ENCODE results near the gene ODAD3.

The ODAD3 gene

GRCh38 chr19:11416346-11417052 lies 18.4 kb downstream of the ODAD3 start:
- no peak for DNase-seq
- Histone ChIP-seq H2BK120ac (ENCODE audit: insufficient read depth, low read length, poor library complexity) (no peak overlapping the region), H2AK5ac (ENCODE audit: low read length) (no peak overlapping the region), H3K4me1 (ENCODE audit: control insufficient read depth in 1 of 2, insufficient read depth in 2 of 2, low read length in 2 of 2) (peaks cover 18% of the 10 kb centered on the region in 2 experiments), H2BK5ac (ENCODE audit: low read depth, low read length, poor library complexity) (no peak overlapping the region), H3K4me3 (ENCODE audit: low read depth, low read length) (no peak overlapping the region), H4K8ac (ENCODE audit: low read depth, low read length) (no peak overlapping the region), H3K79me2 (ENCODE audit: control insufficient read depth, insufficient read depth, low read length, poor library complexity) (peaks cover 2% of the 10 kb centered on the region), H4K91ac (ENCODE audit: low read depth, low read length) (no peak overlapping the region), H3K23ac (ENCODE audit: low read length) (no peak overlapping the region), H3K9me3 (ENCODE audit: insufficient read depth, low read depth, low read length) (peaks cover 6% of the 10 kb centered on the region), H4K12ac (ENCODE audit: low read depth, low read length) (no peak overlapping the region), H3K4ac (ENCODE audit: low read depth, low read length) (no peak overlapping the region), H3K4me2 (ENCODE audit: low read length) (no peak overlapping the region), H2AFZ (ENCODE audit: insufficient read depth, low read length, poor library complexity) (no peak overlapping the region), H3K27me3 (ENCODE audit: insufficient read depth, low read length) (peaks cover 3% of the 10 kb centered on the region), H3K18ac (ENCODE audit: low read length) (no peak overlapping the region), H3K14ac (ENCODE audit: low read length) (no peak overlapping the region), H3K27ac (ENCODE audit: low read depth, low read length) (no peak overlapping the region), H3K36me3 (ENCODE audit: control insufficient read depth in 1 of 2, insufficient read depth in 2 of 2, low read length in 2 of 2) (no peaks in the 10 kb centered on the region), H3K79me1 (ENCODE audit: low read length) (peaks cover 7% of the 10 kb centered on the region), H2BK12ac (ENCODE audit: low read length) (no peak overlapping the region), H3K9ac (ENCODE audit: low read length) (no peak overlapping the region)
- no CpG with 5 or more reads among the region's 17 CpGs for WGBS (ENCODE audit: extremely low coverage, insufficient coverage, insufficient read length)

- Histone ChIP-seq H3K4me3 (ENCODE audit: low read depth, low read length) (no peak overlapping the region), H2BK120ac (ENCODE audit: insufficient read depth, low read length, poor library complexity) (no peak overlapping the region), H3K79me1 (ENCODE audit: low read length) (peaks cover 7% of the 10 kb centered on the region), H2BK5ac (ENCODE audit: low read depth, low read length, poor library complexity) (no peak overlapping the region), H4K91ac (ENCODE audit: low read depth, low read length) (no peak overlapping the region), H3K4ac (ENCODE audit: low read depth, low read length) (no peak overlapping the region), H3K9me3 (ENCODE audit: insufficient read depth, low read depth, low read length) (peaks cover 2% of the 10 kb centered on the region), H2AK5ac (ENCODE audit: low read length) (no peak overlapping the region), H3K27me3 (ENCODE audit: insufficient read depth, low read length) (no peaks in the 10 kb centered on the region), H4K12ac (ENCODE audit: low read depth, low read length) (no peak overlapping the region), H3K23ac (ENCODE audit: low read length) (no peak overlapping the region), H2AFZ (ENCODE audit: insufficient read depth, low read length, poor library complexity) (no peak overlapping the region), H3K9ac (ENCODE audit: low read length) (no peak overlapping the region), H3K4me2 (ENCODE audit: low read length) (no peak overlapping the region), H3K27ac (ENCODE audit: low read depth, low read length) (no peak overlapping the region), H2BK12ac (ENCODE audit: low read length) (no peak overlapping the region), H3K18ac (ENCODE audit: low read length) (no peak overlapping the region), H4K8ac (ENCODE audit: low read depth, low read length) (no peak overlapping the region), H3K14ac (ENCODE audit: low read length) (no peak overlapping the region), H3K36me3 (ENCODE audit: control insufficient read depth in 1 of 2, insufficient read depth in 2 of 2, low read length in 2 of 2) (no peaks in the 10 kb centered on the region), H3K79me2 (ENCODE audit: control insufficient read depth, insufficient read depth, low read length, poor library complexity) (peaks cover 2% of the 10 kb centered on the region), H3K4me1 (ENCODE audit: control insufficient read depth in 1 of 2, insufficient read depth in 2 of 2, low read length in 2 of 2) (peaks cover 3% of the 10 kb centered on the region in 2 experiments)
- DNase-seq: no peak
- WGBS (ENCODE audit: extremely low coverage, insufficient coverage, insufficient read length): no CpG with 5 or more reads among the region's 2 CpGs
Observed at GRCh38 chr19:11414544-11414943, 20.4 kb downstream of the ODAD3 start.

GRCh38 chr19:11410682-11411081 lies 24.2 kb downstream of the ODAD3 start:
- H2AK5ac ChIP-seq (ENCODE audit: low read length): no peak overlapping the region
- H3K9ac ChIP-seq (ENCODE audit: low read length): no peak overlapping the region
- H3K4me1 ChIP-seq (ENCODE audit: control insufficient read depth in 1 of 2, insufficient read depth in 2 of 2, low read length in 2 of 2): no peaks in the 10 kb centered on the region
- no peak overlapping the region for H4K8ac ChIP-seq (ENCODE audit: low read depth, low read length)
- H3K79me1 ChIP-seq (ENCODE audit: low read length): no peaks in the 10 kb centered on the region
- DNase-seq: peak; percentile 24 to 60
- no peak overlapping the region for H3K14ac ChIP-seq (ENCODE audit: low read length)
- no peak overlapping the region for H3K18ac ChIP-seq (ENCODE audit: low read length)
- no peak overlapping the region for H3K4me3 ChIP-seq (ENCODE audit: low read depth, low read length)
- no peaks in the 10 kb centered on the region for H3K9me3 ChIP-seq (ENCODE audit: insufficient read depth, low read depth, low read length)
- H2BK120ac ChIP-seq (ENCODE audit: insufficient read depth, low read length, poor library complexity): no peak overlapping the region
- H3K36me3 ChIP-seq (ENCODE audit: control insufficient read depth in 1 of 2, insufficient read depth in 2 of 2, low read length in 2 of 2): peaks cover 3 to 5% of the 10 kb centered on the region in 2 experiments
- peak overlapping the region; percentile 29 for H3K27ac ChIP-seq (ENCODE audit: low read depth, low read length)
- H3K4ac ChIP-seq (ENCODE audit: low read depth, low read length): no peak overlapping the region
- H3K4me2 ChIP-seq (ENCODE audit: low read length): no peak overlapping the region
- no peak overlapping the region for H4K91ac ChIP-seq (ENCODE audit: low read depth, low read length)
- no peaks in the 10 kb centered on the region for H3K79me2 ChIP-seq (ENCODE audit: control insufficient read depth, insufficient read depth, low read length, poor library complexity)
- H3K23ac ChIP-seq (ENCODE audit: low read length): no peak overlapping the region
- no peak overlapping the region for H4K12ac ChIP-seq (ENCODE audit: low read depth, low read length)
- no peak overlapping the region for H2AFZ ChIP-seq (ENCODE audit: insufficient read depth, low read length, poor library complexity)
- no peak overlapping the region for H2BK12ac ChIP-seq (ENCODE audit: low read length)
- H3K27me3 ChIP-seq (ENCODE audit: insufficient read depth, low read length): no peaks in the 10 kb centered on the region
- WGBS (ENCODE audit: extremely low coverage, insufficient coverage, insufficient read length): no CpG with 5 or more reads among the region's 8 CpGs
- no peak overlapping the region for H2BK5ac ChIP-seq (ENCODE audit: low read depth, low read length, poor library complexity)

- no peak overlapping the region for H2BK120ac ChIP-seq (ENCODE audit: insufficient read depth, low read length, poor library complexity)
- no peak overlapping the region for H3K4me2 ChIP-seq (ENCODE audit: low read length)
- no peak overlapping the region for H3K9ac ChIP-seq (ENCODE audit: low read length)
- H3K4me3 ChIP-seq (ENCODE audit: low read depth, low read length): no peak overlapping the region
- H3K18ac ChIP-seq (ENCODE audit: low read length): no peak overlapping the region
- H3K79me2 ChIP-seq (ENCODE audit: control insufficient read depth, insufficient read depth, low read length, poor library complexity): no peaks in the 10 kb centered on the region
- whole genome bisulfite sequencing (ENCODE audit: extremely low coverage, insufficient coverage, insufficient read length): no CpG with 5 or more reads among the region's 4 CpGs
- no peaks in the 10 kb centered on the region for H3K79me1 ChIP-seq (ENCODE audit: low read length)
- H3K14ac ChIP-seq (ENCODE audit: low read length): no peak overlapping the region
- H4K12ac ChIP-seq (ENCODE audit: low read depth, low read length): no peak overlapping the region
- peaks cover 10 to 11% of the 10 kb centered on the region in 2 experiments for H3K36me3 ChIP-seq (ENCODE audit: control insufficient read depth in 1 of 2, insufficient read depth in 2 of 2, low read length in 2 of 2)
- no peak for DNase-seq
- H4K8ac ChIP-seq (ENCODE audit: low read depth, low read length): no peak overlapping the region
- no peaks in the 10 kb centered on the region for H3K4me1 ChIP-seq (ENCODE audit: control insufficient read depth in 1 of 2, insufficient read depth in 2 of 2, low read length in 2 of 2)
- H2BK5ac ChIP-seq (ENCODE audit: low read depth, low read length, poor library complexity): no peak overlapping the region
- H4K91ac ChIP-seq (ENCODE audit: low read depth, low read length): no peak overlapping the region
- no peak overlapping the region for H3K4ac ChIP-seq (ENCODE audit: low read depth, low read length)
- H2BK12ac ChIP-seq (ENCODE audit: low read length): no peak overlapping the region
- peaks cover 1% of the 10 kb centered on the region for H3K9me3 ChIP-seq (ENCODE audit: insufficient read depth, low read depth, low read length)
- no peak overlapping the region for H2AK5ac ChIP-seq (ENCODE audit: low read length)
- no peak overlapping the region for H3K27ac ChIP-seq (ENCODE audit: low read depth, low read length)
- H2AFZ ChIP-seq (ENCODE audit: insufficient read depth, low read length, poor library complexity): no peak overlapping the region
- no peaks in the 10 kb centered on the region for H3K27me3 ChIP-seq (ENCODE audit: insufficient read depth, low read length)
- no peak overlapping the region for H3K23ac ChIP-seq (ENCODE audit: low read length)
Observed at GRCh38 chr19:11408591-11408990, 26.3 kb downstream of the ODAD3 start.
